GM21825 (cell line): Measurements from ENCODE around the gene SPRED3.
"Not testable (repeated sequence)": the region's sequence is repeated elsewhere in the genome, so short reads cannot be mapped to it uniquely, and the experiment has no call there.

Experiments used
- ATAC-seq: cut with Tn5 transposase; IDR thresholded peaks from one replicate; pipeline ENCODE4 v1.9.1; 2021; ENCODE audit warnings: mild to moderate bottlenecking, moderate library complexity; ENCODE audit not compliant: unreplicated experiment

Gene SPRED3

DNA sequence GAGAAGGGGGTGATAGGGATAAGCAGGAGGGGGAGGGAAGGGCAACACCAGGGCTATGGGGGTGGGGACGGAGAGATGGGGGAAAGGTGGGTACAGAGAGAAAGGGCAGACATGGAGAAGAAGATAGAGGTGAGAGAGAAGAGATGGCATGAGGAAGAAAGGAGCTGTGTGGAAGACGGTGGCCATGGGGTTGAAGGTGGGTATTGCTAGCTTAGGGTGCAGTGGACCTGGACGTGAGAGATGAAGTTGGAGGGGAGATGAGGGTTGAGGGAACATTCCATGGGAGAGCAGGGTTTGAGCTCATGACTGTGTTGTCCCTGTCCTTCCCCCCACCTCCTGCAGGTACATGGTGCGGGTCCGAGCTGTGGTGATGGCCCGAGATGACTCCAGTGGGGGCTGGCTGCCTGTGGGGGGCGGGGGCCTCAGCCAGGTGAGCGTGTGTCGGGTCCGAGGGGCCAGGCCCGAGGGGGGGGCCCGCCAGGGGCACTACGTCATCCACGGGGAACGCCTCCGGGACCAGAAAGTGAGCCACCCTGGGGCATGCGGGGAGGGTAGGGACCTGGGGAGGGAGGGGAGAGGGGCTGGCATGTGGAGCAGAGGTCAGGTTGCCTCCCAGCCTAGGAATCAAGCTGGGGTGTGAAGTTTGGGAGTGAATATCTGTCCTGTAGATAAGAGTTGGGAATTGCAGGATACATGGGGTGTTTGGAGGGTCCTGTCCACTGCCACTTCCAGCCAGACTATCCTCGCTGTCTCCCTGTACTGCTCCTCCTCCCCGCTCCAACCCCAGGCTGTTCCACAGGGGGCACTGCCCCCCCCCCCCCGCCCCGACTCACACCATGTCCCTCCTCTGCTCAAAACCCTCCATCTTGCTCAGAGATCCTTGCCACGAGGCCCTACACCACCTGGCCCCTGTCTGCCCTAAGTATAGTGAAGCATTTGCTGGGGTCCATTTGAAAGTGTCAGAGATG lies 1.7 kb downstream of the SPRED3 start:
- no peak for ATAC-seq

GRCh38 chr19:38391911-38392464 lies 3.5 kb downstream of the SPRED3 start:
- no peak for ATAC-seq

DNA sequence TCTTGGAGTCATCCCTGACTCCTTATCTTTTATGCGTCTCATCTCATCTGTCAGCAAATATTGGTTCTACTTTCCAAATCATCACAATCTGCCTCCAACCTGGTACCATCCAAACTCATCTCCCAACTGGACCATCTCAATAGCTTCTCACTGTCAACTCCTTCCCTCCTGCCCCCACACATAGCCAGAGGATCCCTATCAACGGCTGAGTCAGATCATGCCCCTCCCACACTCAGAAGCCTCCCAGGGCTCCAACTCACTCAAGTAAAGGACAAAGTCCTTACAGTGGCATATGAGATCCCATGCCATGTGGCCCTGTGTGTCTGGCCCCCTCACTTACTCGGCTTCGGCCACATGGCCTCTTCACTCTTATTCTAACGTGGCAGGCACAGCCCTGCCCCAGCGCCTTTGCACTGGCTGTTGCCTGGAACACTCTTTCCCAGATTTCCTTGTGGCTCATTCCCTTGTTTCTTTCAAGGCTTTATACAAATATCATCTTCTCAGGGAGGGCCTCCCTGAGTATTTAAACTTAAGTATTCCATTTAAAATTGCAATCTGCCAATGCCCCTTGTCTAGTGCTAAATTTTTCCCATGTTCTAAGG lies 4.3 kb downstream of the SPRED3 start:
- ATAC-seq = no peak

DNA sequence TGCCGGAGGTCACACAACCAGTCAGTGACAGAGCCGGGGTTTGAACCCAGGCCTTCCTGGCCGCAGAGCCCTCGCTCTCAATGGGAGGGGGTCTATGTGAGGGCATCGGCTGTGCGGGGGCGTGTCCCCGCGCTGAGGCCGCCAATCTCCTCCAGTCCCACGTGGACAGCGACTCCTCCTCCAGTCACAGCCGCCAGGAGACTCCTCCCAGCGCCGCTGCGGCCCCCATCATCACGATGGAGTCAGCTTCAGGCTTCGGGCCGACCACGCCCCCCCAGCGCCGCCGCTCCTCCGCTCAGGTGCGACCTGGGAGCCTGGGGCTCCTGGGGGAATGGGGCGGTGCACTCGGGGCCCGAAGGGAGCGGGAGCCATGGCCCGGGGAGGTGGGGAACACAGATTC lies 6.0 kb downstream of the SPRED3 start:
- ATAC-seq = no peak

DNA sequence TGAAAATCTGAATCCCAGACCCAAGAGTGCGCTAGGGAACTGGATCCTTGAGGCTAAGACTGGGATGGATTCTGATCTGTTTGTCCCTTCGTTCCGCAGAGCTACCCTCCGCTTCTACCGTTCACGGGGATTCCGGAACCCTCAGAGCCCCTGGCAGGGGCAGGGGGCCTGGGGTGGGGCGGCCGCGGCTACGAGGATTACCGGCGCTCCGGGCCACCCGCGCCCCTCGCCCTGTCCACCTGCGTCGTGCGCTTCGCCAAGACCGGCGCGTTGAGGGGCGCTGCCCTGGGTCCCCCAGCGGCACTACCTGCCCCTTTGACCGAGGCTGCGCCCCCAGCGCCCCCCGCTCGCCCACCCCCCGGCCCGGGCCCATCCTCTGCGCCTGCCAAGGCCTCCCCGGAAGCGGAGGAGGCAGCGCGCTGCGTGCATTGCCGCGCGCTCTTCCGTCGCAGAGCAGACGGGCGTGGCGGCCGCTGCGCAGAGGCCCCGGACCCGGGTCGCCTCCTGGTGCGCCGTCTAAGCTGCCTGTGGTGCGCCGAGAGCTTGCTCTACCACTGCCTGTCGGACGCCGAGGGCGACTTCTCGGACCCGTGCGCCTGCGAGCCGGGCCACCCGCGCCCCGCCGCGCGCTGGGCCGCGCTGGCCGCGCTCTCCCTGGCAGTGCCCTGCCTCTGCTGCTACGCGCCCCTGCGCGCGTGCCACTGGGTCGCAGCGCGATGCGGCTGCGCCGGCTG lies 7.1 kb downstream of the SPRED3 start:
- ATAC-seq = no peak

DNA sequence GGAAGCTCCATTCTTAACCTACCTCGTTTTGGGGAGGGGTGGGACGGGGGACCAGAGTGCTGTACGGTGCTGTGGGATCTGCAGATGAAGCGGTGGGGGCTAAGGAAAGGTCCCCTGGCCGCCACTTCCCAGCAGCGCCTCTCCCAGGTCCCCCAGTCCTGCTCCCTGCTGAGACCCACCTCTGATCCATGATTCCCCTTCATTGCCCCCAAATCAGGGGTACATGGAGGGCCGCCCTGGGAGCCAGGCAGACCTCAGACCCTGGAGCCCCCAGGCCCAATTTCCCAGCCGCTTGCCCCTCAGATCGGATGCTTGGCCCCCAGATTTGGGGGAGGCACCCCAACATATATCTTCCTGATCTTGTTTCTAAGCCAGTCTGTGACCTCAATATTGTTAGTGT lies 10.6 kb downstream of the SPRED3 start:
- no peak for ATAC-seq

DNA sequence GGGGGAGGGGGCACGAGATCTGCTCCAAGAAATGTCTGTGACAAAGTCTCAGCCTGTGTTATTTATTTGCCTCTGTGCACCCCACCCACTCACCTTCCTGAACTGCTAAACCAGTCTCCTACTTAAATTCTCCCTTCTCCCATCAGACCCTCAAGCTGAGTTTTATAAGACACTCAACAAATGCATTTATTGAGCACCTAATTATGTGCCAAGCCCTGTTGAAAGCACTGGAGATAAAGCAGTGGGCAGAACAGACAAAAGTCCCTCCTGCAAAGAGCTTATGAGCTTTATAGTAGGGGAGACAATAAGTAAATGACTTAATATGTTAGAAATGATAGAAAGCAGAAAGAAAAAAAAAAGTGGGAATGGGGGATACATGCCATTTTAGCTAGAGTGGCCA lies 11.0 kb downstream of the SPRED3 start:
- ATAC-seq = no peak

DNA sequence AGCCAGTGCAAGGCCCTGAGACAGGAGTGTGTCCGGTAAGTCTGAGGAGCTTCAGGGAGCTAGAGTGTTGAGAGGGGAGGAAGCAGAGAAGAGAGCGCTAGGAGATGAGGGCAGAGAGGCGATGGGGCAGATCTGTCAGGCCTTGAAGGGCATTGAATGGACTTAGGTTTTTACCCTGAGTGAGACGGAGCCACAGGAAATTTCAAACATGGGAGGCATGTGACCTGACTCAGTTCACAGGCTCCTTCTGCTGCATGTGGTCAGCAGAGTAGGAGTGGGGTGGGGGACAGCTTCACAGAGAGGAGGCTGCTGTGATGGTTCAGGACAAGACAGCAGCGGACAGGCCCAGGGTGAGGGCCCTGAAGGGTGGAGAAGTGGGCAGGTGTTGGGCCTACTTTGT lies 11.9 kb downstream of the SPRED3 start:
- ATAC-seq = no peak

GRCh38 chr19:38401148-38401547 lies 12.7 kb downstream of the SPRED3 start:
- no peak for ATAC-seq

DNA sequence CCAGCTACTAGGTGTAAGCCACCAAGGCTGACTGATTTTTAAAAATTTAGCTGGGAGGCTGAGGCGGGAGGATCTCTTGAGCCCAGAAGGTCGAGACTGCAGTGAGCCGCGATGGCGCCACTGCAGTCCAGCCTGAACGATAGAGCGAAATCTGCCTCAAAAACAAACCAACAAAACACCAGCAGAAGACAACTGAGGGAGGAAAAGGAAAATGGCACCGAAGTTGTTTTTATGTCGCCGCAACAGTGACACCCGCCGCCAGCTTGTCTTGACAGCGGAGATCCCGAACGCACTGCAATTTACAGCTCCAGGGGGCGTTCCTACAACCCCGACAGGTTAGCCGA lies 14.1 kb downstream of the SPRED3 start:
- ATAC-seq = no peak

DNA sequence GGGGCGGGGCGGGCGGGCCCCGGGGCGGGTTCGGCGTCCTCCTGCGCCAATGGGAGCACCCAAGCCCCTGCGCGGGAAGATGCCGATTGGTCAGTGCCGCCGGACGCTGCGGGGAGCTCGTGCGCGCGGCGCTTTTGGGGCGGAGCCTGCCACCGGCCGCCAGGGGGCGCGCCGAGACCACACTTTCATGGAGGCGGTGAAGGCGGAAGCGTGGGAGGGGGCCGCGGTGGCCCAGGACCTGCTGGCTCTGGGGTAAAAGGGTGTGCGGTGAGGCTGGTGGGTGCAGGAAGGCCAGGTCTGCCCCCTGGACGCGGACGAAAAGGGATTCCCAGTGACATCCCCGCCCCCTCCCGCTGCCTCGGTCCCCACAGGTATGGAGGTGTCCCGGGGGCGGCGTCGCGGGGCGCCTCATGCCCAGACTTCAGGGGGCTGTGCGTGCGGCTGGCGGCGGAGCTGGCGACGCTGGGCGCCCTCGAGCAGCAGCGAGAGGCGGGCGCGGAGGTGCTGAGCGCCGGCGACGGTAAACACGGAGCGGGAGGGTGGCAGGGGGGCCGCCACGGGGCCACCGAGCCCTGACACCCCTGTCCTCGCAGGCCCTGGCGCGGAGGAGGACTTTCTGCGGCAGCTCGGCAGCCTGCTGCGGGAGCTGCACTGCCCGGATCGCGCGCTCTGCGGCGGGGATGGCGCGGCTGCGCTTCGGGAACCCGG lies 14.6 kb downstream of the SPRED3 start, which contains the start of gene FAM98C:
Gene FAM98C (plus strand): TSS at position 127 of the 708 bp plus-strand sequence. CDS start 61 bp downstream, at position 188.
- ATAC-seq = peak; percentile 83

- ATAC-seq = no peak
These were observed 16.4 kb downstream of the SPRED3 start for GRCh38 chr19:38404858-38405257.

DNA sequence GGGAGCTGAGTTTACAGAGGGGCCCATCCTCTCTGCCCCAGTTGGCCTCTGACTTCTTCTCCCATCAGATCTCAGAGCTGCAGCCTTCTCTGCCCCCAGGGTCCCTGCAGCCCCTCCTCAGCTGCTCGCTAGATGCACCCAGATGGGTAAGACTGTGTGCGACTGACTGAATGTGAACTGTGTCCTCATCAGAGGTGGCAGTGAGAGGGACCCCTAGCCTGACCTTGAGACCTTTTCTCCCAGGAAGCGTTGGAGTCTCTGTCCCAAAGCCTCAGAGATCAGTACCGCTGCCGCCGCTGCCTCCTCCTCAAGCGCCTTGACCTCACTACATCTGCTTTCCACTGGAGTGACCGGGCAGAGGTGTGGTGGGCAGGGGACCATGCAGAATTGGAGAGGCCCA lies 16.8 kb downstream of the SPRED3 start:
- no peak for ATAC-seq

DNA sequence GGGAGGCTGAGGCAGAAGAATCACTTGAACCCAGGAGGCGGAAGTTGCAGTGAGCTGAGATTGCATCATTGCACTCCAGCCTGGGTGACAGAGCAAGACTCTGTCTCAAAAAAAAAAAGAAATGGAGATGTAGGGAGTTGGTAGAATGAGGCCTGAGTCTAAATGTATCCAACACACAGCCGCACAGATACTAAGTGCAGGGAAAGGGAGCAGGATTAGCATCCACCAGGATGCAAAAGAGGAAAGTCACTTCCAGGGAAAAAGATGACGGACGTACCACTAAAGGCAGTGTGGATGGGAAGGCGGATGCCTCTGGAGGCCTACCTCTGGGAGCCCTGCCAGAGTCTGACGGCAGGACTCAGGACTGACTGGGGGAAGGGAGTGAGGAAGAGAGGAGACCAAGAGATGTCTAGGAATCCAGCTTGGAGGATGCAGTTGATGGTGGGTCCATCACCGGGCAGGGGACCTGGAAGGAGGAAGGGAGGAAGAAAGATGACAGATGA lies 21.2 kb downstream of the SPRED3 start:
- ATAC-seq = no peak

- not testable (repeated sequence) for ATAC-seq
These were observed 21.9 kb downstream of the SPRED3 start for GRCh38 chr19:38410407-38410806.

DNA sequence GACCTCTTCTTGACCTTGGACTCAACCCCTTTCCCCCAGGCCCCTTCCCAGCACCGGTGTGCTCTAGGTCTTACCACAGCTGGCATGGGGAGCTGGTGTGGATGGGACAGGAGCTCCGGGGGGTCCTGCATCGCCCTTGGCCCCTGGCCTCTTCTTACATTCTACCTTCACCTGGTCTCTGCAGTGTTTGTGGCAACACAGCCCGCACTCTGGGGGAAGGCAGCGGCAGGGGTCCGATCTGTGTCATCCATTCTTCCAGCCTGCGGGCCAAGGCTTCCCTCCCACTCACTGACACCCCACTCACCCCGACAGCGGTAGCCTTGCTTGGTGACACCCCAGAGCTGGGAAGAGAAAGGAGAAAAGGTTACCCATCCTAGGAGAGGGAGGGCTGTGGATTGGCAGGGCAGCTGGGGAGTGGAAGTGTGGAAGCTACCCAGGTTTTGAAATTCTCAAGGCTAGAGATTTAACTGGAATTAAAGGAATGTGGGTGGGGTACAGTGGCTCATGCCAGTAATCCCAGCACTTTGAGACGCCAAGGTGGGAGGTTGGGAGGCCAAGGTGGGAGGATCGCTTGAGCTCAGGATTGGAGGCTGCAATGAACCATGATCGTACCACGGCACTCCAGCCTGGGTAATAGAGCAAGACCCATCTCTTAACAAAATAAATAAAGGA lies 22.7 kb downstream of the SPRED3 start:
- no peak for ATAC-seq

- ATAC-seq = not testable (repeated sequence)
These were observed 23.4 kb downstream of the SPRED3 start for GRCh38 chr19:38411898-38412297.

GRCh38 chr19:38412491-38412890 lies 24.0 kb downstream of the SPRED3 start:
- ATAC-seq = no peak

- ATAC-seq = no peak
These were observed 24.5 kb downstream of the SPRED3 start for GRCh38 chr19:38412961-38413360.

DNA sequence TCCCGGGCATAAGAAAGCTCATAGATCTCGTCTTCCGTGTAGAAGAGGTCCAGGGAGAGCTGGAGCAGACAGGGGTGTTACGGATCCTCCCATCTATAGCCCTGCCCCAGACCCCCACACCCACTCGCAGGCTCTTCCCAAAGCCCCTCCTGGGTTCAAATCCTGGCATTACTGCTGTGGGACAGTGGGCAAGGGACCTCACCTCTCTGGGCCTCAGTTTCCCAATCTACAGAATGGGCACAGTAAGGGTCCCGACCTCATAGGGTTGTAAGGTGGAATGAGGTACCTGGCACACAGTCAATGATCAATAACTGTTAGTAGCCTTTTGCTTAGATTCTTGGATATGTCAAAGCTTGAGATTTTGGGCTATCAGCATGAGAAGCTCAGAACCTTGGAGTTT lies 24.9 kb downstream of the SPRED3 start:
- ATAC-seq = no peak
